CD4-positive, alpha-beta T cell treated with Interleukin-10 for 1 hour (primary cell): ENCODE measurements around the gene ARX.

Experiments
- DNase-seq: peaks from one replicate; pipeline ENCODE4 v3.0.0-alpha.2; 2020

Gene ARX

DNA sequence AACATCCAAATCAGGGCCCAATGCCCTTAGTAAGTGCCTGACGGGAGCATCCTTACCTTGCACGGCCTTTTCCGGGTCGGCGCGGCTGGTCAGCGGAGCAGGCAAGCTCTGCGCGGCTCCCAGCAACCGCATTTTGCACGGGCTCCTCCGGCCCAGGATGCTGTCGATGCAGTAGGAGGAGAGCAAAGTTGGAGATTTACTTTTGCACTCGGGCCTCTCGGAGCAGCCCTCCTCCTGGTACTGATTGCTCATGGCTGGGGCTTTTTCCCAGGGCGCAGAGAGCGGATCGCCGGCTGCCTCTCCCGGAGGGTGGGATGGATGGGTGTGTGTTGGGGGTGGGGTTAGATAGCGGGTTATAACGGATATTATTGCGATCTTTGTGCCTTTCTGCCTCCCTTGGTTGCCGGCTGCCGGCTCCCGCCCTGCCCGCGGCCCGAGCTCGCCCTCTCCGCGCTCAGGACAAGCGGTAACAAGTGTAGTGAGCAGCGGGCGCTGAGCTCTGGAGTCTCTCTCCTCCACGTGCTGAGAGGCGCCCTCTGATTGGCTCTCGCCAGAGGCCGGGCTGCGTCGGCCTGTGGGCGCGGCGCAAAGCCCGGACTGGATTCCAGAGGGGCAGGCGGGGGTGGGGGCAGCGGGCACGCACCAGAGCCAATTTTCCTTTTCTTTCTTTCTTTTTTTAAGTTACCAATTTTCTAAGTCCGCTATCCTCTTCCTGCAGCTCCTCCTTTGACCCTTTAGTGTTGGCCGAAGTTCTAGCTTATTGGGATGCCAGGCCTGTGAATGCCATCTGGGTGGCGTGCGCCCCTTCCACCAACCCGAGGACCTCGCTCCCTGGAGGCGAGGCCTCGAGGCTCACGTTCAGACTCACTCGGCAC is at the start of gene ARX:
ARX (minus strand) TSS at position 480 of the 875 bp plus-strand sequence; CDS start at position 252, 228 bp downstream.
- peak; percentile 34 for DNase-seq

DNA sequence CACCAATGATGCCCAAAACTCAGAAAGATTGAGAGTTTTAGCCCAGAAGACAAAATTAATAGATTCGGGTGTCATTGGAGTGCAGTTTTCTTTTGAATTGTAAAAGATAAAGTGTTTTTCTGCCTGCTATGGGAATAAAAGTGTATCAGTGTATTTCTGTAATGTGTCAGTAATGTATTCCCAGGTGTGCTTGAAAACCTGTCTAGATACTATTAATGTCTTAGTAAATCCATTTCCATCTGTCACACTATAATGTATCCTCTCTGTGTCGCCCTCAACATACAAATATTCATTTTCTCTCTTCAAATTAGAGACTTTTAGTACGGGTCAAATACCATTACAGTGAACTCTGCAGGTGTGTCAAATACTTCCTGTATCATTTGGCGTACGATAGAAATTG is 43.5 kb upstream of the ARX start:
- DNase-seq = no peak

DNA sequence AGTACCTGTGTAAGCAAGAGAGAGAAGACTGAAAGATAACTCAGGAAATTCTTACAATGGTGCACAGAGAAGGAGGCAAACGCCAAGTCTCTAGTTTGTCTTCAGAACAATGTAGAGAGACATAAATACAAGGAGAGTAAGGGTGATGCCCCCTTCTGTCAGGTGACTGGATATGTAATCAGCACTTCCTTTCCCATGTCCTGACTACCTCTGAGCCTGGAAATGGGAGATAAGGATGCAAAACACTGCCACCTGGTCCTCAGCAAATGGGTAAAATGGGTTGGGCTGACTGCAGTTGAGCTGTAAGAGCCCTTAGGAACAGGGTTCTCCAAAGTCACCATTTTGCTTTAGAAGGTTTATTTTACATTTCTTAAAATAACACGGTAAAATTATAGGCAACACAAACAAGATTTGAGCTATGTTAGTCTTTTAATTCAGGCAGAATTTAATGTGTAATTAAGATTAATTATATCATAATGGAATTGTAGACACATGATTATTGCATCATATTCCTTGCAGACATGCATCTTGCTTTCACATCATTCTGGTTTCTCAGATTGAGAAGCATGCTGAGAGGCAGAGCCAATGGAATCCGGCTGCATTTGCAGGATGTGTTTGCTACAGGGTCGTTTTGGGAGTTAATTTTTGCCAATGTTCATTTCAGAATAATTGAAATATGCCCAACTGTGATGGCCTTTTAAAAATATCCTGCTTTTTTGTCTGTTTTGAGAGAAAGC is 37.2 kb upstream of the ARX start:
- no peak for DNase-seq

DNA sequence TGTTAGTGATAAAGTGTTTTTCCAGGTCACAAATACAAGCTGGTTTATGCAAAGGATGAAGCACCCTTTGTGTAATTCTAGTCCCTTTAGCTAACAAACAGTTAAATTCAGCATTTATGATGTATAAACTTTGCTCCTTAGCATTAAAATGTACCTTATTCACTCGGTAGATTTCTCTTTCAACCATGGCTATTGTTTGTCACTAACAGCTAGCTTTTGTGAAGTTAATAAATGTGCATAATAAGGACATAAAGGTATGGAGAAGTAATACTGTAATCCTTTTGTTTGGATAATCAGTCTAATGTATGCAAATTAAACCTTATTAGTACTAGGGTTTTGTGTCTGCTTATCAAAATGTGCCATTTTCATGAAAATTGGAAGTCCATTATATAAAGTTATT is 34.2 kb upstream of the ARX start:
- no peak for DNase-seq

DNA sequence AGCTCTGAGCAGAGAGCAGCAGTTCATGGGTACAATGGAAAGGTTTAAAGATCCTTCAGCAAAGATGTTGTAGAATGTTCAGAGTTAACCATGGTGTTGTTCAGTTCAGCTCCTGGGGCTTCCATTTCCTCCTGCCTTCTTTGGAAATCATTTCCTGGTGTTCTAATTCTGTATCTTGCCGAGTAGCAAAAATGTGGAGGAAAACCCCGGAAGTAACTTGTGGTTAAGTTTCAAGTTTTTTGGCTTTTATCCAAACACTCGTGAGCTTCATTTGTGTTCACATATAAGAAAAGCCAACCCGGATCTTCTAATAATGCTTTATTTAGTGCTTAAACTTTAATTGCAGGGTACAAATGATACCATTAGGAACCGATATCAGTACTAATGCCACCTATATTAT is 33.6 kb upstream of the ARX start:
- peak; percentile 5 for DNase-seq

DNA sequence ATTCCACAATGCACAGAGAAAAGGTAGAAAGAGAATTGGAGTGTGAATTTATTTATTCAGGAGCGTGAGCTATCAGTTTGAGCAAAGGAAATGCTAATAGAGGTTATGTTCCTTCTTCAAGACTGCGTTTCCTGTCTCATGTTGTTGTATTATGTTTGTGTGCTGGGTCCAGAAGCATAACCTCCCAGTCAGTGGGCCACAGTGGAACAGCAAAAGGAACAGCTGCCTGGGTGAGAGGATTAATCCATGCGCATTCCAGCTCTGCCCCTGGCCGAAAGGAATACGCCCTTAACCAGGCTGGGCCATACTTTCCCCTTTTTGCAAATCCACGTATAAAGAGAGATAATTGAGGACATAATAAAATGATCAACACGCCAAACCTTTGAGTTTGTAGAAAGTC is 32.4 kb upstream of the ARX start:
- no peak for DNase-seq

DNA sequence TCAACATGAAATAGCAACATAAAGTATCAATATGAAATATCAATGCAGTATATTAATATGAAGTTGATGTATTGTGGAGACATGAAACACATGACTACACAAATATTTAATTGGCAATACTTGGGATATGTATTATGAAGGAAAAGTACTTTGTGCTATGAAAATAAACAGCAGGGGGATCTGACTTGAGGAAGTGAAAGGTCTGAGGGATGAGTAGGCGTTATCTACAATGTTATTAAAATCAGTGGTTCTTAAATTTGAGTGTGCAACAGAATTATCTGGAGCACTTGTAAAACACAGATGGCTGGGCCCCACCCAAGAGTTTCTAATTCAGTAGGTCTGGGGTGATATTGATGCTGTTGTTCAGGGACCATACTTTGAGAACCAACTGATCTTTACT is 27.4 kb upstream of the ARX start:
- no peak for DNase-seq

DNA sequence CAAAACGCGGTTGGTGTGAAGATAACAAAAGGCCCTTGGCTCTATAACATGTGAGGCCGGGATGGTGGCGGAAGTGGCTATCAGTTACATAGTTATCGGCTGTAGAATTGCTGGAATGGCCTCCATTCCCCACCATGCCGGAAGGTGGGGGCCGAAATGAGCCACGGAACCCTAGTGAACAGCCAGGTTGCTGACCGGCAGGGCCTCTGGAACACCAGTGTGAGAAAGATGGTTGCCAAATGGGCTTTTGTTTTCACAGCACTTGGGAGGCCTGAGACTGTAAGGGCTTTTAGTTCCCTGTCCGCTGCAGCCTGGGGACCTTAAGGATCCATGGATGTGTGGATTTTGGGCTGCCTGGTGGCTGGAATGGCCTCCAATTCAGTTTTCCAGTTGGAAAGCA is 23.3 kb upstream of the ARX start:
- no peak for DNase-seq

DNA sequence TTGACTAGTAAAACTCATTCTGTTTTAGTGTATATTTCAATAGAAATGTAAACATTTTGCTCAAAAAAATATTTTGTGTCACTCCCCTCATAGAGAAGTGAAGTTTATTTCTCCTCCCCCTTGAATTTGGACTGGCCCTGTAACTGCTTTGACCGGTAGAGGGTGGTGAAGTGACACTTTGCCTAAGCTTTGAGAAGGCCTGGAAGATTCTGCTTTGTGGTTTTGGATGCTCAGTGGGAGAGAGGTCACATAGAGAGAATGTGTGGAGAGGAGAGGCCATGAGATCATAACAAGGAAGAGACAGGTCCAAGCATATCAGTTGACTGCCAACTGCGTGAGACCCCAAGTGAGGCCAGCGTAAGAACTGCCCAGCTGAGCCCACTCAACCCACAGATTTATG is 19.1 kb upstream of the ARX start:
- no peak for DNase-seq

DNA sequence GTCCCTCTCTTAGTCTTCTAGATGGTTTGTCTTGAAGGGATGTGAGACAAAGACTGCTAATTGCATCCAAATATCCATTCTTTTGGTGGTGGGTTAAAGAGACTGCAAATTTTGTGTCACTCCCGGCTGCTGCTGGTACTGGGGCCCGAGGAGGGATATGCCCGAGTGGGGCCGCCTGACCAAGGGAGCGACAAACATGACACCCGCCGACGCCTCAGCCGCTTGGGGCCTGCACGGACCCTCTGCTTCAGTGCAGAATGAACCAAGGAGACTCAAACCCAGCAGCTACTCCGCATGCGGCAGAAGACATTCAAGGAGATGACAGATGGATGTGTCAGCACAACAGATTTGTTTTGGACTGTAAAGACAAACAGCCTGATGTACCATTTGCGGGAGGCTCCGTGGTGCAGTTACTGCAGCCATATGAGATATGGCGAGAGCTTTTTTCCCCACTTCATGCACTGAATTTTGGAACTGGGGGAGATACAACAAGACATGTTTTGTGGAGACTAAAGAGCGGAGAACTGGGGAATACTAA is 13.6 kb upstream of the ARX start:
- DNase-seq = no peak

DNA sequence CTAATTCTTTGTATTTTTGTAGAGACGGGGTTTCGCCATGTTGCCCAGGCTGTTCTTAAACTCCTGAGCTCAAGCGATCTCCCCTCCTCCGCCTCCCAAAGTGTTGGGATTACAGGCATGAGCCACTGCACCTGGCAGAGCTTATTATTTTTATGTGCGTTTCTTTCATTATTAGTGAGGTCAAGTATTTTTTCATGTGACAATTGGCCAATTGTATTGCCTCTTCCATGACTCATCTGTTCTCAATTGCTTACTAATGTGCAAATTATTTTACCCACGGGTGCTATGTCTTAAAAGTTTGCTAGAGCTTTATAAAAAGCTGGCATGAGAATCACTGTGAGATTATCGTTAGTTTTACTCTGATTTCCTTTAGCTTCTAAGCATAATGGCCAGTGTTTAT is 13.0 kb upstream of the ARX start:
- DNase-seq = no peak

DNA sequence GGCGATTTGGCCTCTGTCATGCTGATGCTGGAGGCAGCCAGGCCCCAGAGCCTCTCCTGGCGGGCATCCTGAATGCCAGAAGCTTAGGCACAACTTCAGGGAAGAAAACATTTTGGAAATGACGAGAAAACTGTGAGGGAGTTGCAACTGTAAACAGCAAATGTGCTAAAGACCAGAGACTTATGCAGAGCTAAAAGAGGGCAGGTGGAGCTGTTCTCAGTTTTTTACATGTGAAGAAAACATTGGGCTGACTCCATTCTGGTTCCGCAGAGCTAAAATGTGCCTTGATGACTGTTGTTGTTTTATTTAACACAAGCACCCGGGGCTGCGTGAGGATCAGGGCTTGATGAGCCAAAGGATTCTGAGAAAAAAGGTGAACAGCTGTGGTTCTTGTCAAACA is 10.8 kb upstream of the ARX start:
- no peak for DNase-seq

DNA sequence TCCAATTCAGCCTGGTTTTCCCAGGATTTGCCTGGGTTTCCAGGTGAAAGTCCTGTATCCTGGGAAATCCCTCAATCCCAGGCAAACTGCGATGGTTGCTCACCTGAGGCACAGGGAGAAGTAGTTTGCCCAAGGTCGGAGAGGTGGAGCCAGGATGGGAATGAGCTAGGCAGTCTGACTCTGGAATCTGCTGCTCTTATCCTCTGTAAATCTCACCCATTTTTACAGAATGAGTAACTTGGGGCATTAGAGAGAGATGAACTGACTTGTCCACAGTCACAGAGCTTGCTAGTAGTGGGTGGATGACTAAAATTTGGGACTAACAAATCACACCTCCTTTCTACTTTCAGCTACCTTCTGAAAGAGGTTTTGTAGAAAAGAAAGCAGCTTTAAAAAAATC is 9.8 kb upstream of the ARX start:
- no peak for DNase-seq

DNA sequence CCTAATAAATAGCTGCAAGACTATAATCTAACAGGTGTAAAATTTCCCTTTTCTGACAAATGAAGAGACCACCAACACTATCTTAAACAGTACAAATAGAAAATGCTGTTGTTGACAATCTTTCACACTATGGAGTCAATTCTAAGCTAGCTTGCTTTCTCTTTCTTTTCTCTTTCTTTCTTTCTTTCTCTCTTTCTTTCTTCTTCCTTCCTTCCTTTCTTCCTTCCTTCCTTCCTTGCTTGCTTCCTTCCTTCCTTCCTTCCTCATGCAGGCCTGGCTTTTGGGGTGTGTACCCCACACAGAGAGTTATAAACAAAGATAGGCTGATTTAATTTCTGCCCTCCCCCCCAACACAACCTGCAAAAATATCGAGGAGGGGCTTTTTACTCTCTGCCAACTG is 8.1 kb upstream of the ARX start:
- DNase-seq = no peak

DNA sequence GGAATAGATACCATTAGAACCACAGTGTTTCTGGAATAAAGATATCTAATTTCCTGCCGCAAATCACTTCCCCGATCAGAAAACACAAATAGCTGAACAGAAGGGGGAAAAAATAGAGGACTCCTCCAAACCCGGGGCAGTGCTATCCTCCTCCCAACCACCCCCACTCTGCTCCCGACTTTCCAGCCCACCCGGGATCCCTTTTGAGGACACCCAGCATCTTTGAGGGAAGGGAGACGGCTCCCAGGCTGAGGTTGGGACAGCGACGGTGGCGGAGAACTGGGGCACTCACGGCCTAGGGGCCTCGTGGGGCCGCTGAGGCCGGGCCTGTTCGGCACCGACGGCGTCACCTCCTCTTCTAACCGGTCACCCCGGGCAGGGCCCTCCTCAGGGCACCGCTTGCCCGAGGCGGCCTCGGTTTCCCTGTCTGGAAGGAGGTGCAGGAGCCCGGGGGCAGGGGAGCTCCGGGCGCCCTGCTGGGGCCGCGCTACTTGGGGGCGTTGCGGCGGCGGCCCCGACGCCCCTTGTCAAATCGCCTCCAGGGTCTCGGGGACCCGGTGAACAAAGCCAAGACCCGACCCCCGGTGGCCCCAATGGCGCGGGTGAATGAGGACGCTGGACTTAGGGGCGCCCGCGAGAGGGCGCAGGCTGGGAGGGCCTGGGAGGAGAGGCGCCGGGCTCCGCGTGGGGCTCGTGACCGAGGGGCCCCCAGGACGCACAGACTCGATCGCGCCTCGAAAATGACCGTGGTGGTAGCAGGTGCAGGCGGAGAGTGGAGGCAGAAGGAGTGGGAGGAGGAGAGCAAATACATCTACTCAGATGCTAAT is 6.9 kb upstream of the ARX start:
- DNase-seq = no peak

DNA sequence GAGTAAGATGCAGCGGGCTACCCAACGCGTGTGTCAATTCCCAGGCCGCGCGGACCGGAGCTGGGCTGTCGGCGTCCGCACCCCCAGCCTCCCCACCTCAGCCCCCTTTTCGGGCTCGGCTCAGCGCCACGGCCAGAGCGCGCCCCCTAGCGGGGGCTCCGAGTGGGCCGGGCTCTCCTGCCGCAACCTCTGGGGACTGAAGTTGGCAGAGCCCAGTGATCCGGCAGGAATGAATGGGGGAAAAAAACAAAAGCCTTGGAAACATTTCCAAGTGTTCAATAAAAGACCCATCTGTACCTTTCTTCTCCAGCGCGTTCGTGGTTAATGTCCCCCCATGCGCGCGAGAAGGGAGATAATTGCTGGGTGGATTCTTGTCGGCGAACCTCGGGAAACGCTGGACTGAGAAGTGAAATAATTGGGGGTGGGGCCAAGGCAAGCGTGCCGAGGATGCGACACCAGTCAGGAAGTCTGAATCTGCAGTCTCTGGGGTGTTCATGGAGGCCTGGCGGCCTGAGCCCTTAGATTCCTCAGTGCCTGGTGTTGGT is 5.2 kb upstream of the ARX start:
- peak; percentile 21 for DNase-seq

DNA sequence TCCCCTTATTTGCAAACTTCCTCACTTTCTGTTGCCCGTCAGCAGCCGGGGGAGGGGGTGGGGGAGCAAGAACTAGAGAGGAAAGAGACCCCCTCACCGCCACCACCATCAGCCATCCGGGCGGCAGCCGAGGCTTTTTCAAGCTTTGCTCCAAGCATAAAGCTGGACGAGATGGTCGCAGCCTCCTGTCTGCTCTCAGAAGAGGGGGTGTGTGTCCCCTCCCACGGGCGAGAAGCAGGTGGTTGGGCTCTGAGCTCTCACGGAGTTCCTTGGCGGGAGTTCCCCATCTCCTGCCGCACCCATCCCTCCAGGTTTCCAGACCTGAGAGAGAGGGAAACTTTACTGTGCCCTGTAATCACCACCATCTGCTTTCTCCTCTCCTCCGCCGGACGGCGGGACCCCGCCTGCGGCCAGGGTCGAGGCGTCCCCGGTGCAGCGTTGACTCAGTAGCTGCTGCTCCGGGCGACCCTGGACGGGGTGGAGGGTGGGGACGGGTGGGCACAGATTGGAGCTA is 4.7 kb upstream of the ARX start:
- DNase-seq = no peak

DNA sequence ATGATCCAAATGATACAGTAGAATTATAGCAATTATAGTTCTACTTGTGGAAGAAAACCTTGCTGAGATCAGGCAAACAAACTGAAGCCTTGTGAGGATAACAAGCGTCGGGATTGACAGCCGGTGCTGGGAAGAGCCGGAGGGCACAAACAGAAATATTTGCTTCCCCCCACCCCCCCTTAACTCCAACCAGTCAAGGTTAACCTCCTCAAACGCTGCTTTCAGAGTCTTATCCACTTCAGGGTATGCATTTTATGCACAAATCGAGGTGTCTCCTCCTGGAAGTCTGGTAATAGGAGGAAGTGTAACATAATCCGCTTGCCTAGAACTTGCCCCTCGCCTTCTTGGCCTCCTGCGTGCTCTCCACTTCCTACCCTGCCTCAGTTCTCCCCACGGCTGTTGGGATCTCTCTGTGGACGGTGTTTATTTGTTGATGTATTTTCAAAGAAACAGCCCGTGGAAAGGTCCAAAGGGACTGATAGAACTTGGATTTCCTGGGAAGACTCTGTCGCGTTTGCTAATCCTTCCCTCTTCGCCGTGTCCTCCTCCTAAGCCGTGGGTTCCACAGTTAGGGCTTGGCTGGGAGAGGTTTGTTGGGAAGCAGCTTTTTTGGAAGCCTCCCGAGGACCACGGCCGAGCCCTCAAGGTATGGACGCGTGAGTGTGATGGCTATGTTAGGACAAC is 4.1 kb upstream of the ARX start:
- no peak for DNase-seq

DNA sequence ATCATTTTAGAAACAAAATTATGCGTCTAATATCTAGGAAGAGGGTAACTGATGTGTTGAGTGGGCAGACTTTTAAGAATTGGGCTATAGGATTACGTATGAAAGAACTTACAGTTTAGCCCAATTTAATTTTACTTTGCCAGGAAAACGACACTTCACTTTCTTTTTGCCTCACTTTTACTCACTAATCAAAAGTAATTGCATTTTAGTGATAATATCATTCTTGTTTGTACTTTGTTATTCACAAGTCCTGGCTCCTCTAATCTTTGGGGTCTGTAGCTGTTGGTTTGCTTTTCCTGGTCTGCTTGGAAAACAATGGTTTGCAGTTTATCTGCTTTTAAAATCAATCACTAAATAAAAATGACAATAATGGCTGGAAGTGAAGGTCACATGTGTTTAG is 2.9 kb upstream of the ARX start:
- no peak for DNase-seq

DNA sequence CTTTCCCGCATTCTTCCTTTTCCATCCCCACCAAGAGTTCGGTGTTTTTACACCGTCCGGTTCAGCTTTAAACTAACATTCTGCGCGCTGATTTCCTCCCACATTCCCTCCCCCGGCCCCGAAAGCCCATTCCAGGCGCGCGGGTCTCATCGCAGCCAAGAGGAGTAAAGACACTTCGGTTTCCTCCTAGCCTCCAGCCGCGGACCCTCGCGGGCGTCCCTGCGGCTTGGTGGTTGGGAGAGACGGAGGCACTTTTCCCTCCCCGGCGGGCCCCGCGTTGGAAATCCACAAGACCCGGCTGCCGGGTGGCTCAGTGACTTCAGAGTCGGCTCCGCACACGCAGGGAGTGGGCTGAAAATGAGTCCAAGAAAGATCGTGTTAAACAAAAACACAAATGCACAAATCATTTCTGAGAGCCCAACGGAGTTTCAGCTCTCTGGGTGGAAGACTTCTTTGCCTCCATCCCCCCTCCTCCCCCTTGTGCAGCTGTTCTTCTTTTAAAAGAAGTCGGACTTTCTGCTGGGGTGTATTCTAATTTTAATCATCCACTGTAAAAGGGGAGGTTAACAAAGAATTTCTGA is 2.0 kb upstream of the ARX start:
- no peak for DNase-seq

DNA sequence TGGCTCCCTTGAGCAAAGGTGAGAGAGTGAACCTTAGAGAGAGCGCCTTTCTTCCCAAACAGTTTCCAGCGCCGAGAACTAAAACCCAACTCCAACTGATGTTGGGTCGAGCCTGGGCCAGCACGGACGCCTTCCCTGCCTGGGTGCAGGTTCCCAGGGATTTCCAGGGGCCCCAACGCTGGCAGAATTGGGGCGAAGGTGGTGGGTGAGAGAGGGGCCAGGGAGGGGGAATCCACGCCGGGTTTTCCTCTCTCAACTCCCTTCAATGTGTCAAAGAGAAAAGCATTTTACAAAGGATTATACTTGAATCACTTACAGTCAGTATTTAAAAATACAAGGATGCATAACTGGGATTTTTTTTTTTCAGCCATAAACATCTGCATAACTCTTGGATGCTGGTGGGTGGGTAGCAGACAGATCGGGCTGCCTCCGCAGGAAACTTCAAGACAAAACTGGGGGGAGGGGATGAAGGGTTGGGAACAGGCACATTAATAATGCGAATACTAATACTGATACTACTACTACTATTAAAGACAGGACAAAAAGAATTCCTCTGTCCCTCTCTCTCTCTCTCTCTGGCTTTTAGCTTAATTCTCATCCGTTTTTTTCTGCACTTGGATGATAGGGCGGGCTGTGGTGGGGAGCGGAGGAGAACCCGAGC is 1.3 kb upstream of the ARX start:
- DNase-seq = no peak
